Measurements from ENCODE around the gene MOSPD3. TPM values are rescaled to one million over a fixed set of nuclear protein-coding genes. Genes with fewer than 3 reads are reported as not detected.

The MOSPD3 gene
- total RNA-seq, 3 donors from 2014 or later = 11.9 to 17.2 (median 14.4) TPM

DNA sequence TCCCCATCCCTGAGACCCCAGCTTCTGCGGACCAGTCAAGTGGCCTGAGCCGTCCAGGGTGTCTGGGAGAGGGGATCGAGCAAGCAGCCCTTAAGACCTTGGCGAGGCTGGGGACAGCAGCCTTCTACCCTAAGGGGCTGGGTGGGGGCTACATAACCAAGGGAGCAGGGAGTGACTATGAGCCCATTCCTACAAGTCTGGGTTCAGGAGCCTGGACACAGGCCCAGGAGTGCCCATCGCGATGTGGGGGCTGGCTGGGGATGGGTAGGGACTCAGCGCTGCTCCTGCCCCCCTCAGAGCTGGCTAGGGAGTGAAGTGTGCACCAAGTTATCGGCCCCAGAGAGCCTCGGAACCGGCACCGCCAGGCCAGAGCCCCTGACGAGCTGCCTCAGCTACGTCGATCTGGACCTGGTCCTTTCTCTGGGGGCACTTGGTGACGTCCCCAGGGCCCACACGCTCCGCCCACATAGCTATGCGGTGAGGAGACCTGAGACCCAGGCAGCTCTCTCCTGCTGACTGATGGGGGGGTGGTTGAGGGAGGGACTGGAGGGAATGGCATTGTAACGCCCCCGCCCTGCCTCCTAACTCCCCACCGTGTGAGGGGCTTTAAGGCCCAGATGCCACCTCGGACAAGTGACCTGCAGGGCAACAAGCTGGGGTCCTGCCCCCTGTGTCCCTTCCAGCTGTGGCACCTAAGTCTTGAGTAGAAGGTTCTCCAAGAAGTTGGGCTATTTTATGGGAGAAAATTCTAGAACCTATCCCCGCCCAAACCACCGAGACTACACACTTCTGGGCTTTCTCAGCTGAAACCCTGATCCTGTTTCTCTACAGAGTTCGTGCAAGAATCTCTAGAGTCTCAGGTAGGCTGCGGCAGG is 41.1 kb upstream of the MOSPD3 start:
- TF ChIP-seq, protein P1, sequence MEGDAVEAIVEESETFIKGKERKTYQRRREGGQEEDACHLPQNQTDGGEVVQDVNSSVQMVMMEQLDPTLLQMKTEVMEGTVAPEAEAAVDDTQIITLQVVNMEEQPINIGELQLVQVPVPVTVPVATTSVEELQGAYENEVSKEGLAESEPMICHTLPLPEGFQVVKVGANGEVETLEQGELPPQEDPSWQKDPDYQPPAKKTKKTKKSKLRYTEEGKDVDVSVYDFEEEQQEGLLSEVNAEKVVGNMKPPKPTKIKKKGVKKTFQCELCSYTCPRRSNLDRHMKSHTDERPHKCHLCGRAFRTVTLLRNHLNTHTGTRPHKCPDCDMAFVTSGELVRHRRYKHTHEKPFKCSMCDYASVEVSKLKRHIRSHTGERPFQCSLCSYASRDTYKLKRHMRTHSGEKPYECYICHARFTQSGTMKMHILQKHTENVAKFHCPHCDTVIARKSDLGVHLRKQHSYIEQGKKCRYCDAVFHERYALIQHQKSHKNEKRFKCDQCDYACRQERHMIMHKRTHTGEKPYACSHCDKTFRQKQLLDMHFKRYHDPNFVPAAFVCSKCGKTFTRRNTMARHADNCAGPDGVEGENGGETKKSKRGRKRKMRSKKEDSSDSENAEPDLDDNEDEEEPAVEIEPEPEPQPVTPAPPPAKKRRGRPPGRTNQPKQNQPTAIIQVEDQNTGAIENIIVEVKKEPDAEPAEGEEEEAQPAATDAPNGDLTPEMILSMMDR (IDR thresholded peaks at IDR 0.05) = no peak
- DNase-seq = peak in 2 of 3 donors; percentile 33 to 52
- peaks cover 32% of the 10 kb centered on the region for H3K4me1 ChIP-seq (ENCODE audit: low read depth)

DNA sequence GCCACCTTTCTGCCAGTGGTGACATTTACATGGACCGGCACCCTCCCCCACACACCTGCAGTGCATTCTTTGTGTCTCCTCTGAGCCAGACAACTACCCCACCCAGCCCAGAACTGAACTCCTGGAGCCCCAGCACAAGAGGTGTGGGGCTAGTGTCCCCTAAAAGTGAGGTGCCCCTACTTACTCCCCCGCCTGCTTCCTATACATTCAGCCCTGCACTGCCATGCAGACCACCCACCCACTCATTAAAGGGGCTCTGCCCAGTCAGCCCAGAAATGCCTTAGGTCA is 40.6 kb upstream of the MOSPD3 start:
- Histone ChIP-seq H3K4me1 (ENCODE audit: low read depth) (peaks cover 32% of the 10 kb centered on the region), H3K4me3 (no peak overlapping the region), H3K36me3 (ENCODE audit: low read depth) (no peaks in the 10 kb centered on the region), H3K9me3 (no peaks in the 10 kb centered on the region)
- no peak for ATAC-seq
- TF ChIP-seq, protein P1 (IDR thresholded peaks at IDR 0.05) = no peak
- intact Hi-C loops (cut with DNase I, micrococcal nuclease) = no loop called here
- peak in 1 of 3 donors; percentile 24 for DNase-seq

More for the DNA sequence above, 41.1 kb upstream of the MOSPD3 start:
- Histone ChIP-seq H3K36me3 (ENCODE audit: low read depth) (no peaks in the 10 kb centered on the region), H3K9me3 (no peaks in the 10 kb centered on the region), H3K4me3 (no peak overlapping the region)
- ATAC-seq = no peak
- intact Hi-C loops (cut with DNase I, micrococcal nuclease) = no loop called here

DNA sequence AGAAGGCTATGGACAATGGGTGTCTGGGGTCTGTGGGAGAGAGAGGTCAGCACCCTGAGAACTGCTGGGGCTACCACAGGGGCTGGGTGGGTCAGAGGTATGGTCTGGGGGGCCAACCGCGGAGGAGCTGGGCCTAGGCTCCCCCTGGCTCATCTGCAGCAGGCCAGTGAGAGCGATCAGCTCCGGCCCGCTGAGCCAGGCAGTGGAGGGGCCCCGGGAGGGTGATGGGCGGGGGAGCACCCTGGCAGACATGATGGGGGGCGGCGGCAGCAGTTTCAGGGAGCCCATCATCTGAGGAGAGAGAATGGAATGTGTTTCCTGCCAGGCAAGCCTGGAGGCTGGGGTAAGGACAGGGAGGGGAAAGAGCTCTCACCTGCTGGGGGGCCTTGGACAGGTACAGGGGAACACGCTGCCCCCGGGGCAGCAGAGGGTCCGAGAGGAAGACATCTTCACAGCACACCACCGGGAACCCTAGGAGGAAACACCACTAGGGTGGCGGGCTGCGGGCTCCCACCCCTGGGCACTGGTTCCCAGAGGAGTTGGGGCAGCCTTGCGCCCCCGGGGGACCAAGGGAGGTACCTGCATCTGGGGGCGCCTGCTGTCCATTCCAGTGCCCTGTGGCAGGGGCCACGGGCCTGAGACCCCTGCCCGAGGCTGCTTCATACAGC is 39.9 kb upstream of the MOSPD3 start:
- Histone ChIP-seq H3K4me1 (ENCODE audit: low read depth) (peaks cover 32% of the 10 kb centered on the region), H3K36me3 (ENCODE audit: low read depth) (peaks cover 4% of the 10 kb centered on the region), H3K9me3 (no peaks in the 10 kb centered on the region), H3K4me3 (no peak overlapping the region)
- DNase-seq (peak in 1 of 3 donors; percentile 29), ATAC-seq (no peak)
- TF ChIP-seq, protein P1 (IDR thresholded peaks at IDR 0.05) = no peak
- intact Hi-C loops (cut with DNase I, micrococcal nuclease) = no loop called here

DNA sequence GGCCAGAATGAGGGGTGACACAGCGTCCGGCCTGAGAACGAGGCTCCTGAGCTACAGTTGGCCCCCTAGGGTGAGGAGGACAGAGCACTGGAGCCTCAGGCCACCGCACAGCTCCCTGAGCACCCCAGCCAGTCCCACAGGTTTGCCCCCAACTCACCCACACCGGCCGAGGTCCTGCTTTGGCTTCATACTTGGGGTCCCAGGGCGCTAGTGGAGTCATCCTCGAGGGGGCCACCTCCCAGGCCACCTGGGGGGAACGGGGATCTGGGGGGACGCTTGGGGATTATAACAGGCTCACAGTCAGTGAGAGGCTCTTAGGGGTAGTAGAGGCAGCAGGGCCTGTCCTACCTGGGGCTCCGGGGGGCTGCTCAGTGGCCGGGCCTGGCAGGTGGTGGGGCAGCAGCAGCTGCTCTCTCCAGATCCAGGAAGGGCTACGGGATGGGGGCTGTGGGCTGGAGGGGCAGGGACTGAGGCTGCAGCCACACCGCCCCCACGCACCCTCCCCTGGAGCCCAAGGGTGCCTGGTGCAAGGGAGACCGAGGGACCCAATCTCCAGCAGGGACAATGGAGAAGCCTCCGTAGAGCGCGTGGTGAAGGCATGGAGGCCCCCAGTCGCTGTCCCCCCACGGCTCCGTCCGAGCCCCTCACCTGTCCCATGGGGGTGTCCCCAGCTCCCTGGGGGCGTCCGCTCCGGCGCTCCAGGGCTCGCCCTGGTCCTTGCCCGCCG is 39.2 kb upstream of the MOSPD3 start:
- Histone ChIP-seq H3K36me3 (ENCODE audit: low read depth) (peaks cover 4% of the 10 kb centered on the region), H3K4me3 (no peak overlapping the region), H3K9me3 (no peaks in the 10 kb centered on the region), H3K4me1 (ENCODE audit: low read depth) (peaks cover 26% of the 10 kb centered on the region)
- ATAC-seq = no peak
- intact Hi-C loops (cut with DNase I, micrococcal nuclease) = no loop called here
- DNase-seq = peak in 1 of 3 donors; percentile 28
- TF ChIP-seq, protein P1 (IDR thresholded peaks at IDR 0.05) = no peak

DNA sequence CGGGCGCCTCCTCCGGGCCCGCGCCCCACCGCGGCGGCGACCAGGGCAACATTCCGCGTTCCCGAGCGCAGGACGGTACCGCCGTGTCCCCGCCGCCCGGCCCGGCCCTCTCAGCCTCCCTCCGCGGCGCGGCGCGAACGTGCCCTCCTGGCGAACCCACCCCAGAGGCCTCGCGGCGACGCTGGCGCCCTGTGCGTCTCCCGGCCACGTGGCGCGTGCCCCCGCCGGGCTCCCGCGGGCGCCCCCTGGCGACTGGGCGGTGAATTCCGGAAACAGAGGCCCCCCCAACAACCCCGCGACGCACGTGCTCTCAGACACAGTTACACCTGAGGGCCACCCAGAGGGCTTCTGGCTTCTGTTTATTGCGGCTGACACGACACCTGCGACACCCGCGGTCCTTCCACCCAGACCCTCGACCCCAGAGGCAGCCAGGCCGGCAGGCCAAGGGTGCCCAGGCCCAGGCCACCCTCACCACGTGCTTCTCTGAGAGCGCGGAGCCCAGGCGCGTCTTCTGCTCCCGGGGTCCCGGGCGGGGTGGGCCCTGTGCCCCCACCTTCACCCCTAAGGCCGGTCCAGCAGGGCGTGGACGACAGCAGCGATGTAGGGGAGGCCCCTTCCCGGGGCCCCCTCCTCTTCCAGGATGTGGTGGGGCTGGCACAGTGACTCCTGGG is 38.5 kb upstream of the MOSPD3 start, which contains the start of gene SAP25:
TSS of gene SAP25 (minus strand) at position 210 of the 671 bp plus-strand sequence. CDS start at position 52, 158 bp downstream.
- Histone ChIP-seq H3K9me3 (no peaks in the 10 kb centered on the region), H3K4me3 (no peak within 1 kb of the TSS), H3K4me1 (ENCODE audit: low read depth) (peaks cover 19% of the 10 kb centered on the region), H3K36me3 (ENCODE audit: low read depth) (peaks cover 4% of the 10 kb centered on the region)
- ATAC-seq (no peak), DNase-seq (peak in 1 of 3 donors; percentile 34)
- intact Hi-C loops (cut with DNase I, micrococcal nuclease) = no loop called here
- TF ChIP-seq, protein P1 (IDR thresholded peaks at IDR 0.05) = no peak
